ENCODE data around the gene VILL. TPM values are rescaled to one million over a fixed set of nuclear protein-coding genes. Genes with fewer than 3 reads are reported as not detected.
"Not testable (repeated sequence)": the region's sequence is repeated elsewhere in the genome, so short reads cannot be mapped to it uniquely, and the experiment has no call there.

Gene VILL
- polyA plus RNA-seq, 4 donors, result 8.2 to 16.3 (median 12.2) TPM

- DNase-seq (ENCODE audit: low read depth in 4 of 4, low spot score in 3 of 4), result no peak
Observed at GRCh38 chr3:37963016-37963415, 27.6 kb upstream of the VILL start.

- no peak for DNase-seq (ENCODE audit: low read depth in 4 of 4, low spot score in 3 of 4)
Observed at GRCh38 chr3:37963635-37964034, 27.0 kb upstream of the VILL start.

- no peak for DNase-seq (ENCODE audit: low read depth in 4 of 4, low spot score in 3 of 4)
Observed at GRCh38 chr3:37964146-37964545, 26.4 kb upstream of the VILL start.

GRCh38 chr3:37964716-37965115, 25.9 kb upstream of the VILL start:
- DNase-seq (ENCODE audit: low read depth in 4 of 4, low spot score in 3 of 4), result peak in 2 of 4 donors; percentile 62 to 69

DNA sequence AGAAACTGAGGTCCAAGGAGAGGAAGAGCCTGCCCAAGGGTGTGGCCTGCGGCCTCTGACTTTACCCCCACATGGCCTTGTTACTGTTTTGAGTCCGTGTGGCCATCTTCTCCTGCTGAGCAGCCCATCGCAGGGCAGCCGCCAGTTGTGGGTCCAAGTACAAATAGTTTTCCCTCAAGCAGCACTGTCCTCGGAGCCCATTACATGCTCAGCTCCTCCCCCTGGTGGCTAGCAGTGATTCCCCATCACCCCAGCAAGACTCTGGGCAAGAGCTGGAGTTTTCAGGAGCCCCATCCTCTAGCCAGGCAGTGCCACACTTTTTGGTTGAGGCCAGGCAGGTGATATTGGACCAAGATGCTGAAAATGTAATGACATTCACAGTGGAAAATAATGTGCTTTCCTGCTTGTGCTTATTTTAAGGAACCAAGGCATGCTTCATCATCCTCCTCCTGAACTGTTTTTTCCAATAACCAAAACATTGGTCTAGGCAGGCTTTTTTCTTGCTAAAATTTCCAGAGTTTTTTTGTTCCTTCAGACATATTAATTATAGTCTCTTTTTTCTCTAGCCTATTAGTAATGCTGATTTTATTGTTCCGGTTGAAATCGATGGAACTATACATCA, 23.2 kb upstream of the VILL start:
- no peak for DNase-seq (ENCODE audit: low read depth in 4 of 4, low spot score in 3 of 4)

- DNase-seq (ENCODE audit: low read depth in 4 of 4, low spot score in 3 of 4), result no peak
Observed at GRCh38 chr3:37968199-37968598, 22.4 kb upstream of the VILL start.

- no peak for DNase-seq (ENCODE audit: low read depth in 4 of 4, low spot score in 3 of 4)
Observed at GRCh38 chr3:37968813-37969595, 21.6 kb upstream of the VILL start.

DNA sequence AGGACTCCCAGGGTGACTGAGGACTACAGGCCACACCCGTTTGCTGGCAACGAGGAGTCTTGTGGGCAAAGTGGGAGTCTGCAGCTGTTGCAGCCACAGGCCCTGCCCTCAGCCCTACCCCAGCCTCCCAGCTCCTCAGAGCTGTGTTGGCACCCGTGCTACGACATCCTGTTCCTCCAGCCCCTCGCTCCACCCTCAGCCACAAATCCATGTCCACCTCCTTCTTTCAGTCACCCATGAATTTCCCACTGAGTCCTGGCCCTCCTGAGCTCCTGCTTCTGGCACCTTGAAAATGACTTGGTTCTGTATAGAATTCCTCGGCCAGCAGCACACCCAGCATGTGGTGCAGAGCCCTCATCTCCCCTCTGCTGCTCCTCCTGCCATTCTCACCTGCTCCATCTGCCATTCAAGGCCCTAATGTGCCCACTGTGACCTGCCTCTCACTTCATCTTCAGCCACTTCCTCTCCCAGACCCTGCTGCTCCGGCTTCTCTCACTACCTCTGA, 20.9 kb upstream of the VILL start:
- DNase-seq (ENCODE audit: low read depth in 4 of 4, low spot score in 3 of 4), result no peak

- no peak for DNase-seq (ENCODE audit: low read depth in 4 of 4, low spot score in 3 of 4)
Observed at GRCh38 chr3:37970802-37971201, 19.8 kb upstream of the VILL start.

- DNase-seq (ENCODE audit: low read depth in 4 of 4, low spot score in 3 of 4), result no peak
Observed at GRCh38 chr3:37971467-37971866, 19.1 kb upstream of the VILL start.

DNA sequence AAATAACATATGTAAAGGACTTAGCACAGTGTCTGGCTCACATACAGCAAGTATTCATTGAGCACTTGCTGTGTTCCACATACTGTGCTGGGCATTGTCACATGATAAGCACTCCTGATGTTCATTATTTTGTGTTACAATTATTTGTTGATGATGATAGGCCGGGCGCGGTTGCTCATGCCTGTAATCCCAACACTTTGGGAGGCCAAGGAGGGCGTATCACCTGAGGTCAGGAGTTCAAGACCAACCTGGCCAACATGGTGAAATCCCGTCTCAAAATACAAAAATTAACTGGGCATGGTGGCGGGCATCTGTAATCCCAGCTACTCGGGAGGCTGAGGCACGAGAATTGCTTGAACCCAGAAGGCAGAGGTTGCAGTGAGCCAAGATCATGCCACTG, 18.5 kb upstream of the VILL start:
- DNase-seq (ENCODE audit: low read depth in 4 of 4, low spot score in 3 of 4), result not testable (repeated sequence)

DNA sequence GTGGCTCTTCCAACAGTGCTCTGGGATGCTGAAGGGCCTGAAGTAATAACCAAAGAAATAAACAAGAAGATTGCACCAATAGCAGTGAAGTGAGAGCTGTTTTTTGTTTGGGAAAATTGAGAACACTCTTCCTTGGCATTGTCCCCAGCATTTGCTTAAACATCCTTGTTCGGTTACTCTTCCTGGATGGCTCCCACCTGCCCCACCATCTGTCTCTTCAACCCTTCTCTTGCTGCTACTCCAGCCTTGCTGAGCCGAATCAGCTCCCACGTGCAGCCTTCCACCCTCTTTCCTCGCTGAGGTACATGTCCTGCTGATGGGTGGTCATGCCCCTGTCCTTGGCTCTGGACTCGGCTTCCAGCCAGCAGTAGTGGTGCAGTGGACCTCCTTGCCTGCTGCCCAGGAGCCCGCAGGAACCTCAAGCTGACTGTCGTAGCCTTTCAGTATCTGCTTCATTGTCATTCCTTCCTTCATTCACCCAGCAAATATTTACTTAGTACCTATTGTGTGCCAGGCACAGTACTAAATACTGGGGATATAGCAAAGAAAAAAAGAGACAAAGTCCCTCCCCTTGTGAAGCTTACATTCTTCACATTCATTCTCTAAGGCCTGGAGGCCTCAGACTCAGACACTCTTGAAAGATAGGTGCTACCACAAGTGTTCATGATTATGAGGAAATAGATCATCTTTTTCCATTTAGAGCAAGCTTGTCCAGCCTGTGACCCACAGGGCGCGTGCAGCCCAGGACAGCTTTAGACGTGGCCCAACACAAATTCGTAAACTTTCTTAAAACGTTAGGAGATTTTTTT, 17.1 kb upstream of the VILL start:
- DNase-seq (ENCODE audit: low read depth in 4 of 4, low spot score in 3 of 4), result no peak

- DNase-seq (ENCODE audit: low read depth in 4 of 4, low spot score in 3 of 4), result no peak
Observed at GRCh38 chr3:37974121-37975083, 16.2 kb upstream of the VILL start.

GRCh38 chr3:37979541-37980461, 10.8 kb upstream of the VILL start:
- DNase-seq (ENCODE audit: low read depth in 4 of 4, low spot score in 3 of 4), result no peak

- DNase-seq (ENCODE audit: low read depth in 4 of 4, low spot score in 3 of 4), result no peak
Observed at GRCh38 chr3:37980462-37981347, 9.9 kb upstream of the VILL start.

DNA sequence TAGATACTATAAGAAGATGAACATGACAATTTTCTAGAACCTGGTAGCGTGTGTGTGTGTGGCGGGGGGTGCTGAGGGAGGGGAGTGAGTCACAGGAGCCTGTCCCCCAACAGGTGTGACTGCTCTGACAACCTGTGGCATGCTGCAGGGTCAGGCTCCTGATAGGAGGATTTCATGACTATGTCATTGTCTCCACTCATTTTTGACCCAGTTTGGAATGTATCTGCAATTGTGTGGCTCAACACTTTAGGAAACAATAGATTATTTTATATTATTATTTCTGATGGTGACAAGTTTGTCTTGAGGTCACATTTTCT, 9.3 kb upstream of the VILL start:
- DNase-seq (ENCODE audit: low read depth in 4 of 4, low spot score in 3 of 4), result no peak

GRCh38 chr3:37982331-37982730, 8.3 kb upstream of the VILL start:
- DNase-seq (ENCODE audit: low read depth in 4 of 4, low spot score in 3 of 4), result no peak

DNA sequence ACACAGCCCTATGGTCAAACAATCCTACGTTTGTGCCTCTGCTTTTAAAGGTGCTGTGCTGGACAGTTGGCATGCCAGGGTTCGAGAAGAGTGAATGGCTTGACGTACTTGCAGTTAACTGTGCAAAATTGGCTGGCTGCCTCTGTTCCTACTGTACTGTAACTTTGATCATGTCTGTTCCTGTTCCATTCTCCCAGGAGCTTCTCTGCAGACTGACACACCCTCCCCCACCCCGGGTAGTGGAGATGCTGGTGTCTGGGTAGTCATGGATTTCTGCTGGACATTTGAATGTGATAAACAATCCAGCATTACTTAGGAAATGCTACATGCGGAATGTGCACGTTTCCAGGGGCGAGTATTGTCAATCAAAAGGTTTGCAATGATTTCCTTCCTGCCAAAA, 6.5 kb upstream of the VILL start:
- DNase-seq (ENCODE audit: low read depth in 4 of 4, low spot score in 3 of 4), result no peak
